Measurements from ENCODE around the gene TEAD2. TPM values are rescaled to one million over a fixed set of nuclear protein-coding genes. Genes with fewer than 3 reads are reported as not detected.

The TEAD2 gene
- total and polyA plus RNA-seq, 10 of the 15 experiments (the other 5 are each of a cell fraction or from before 2014, with no cell fraction given): 0.04 to 0.26 (median 0.11) TPM; not detected in 3

Small RNA genes within 50 kb of the gene (microRNA-seq; reads per million reads assigned to microRNA genes)
- not detected for gene MIR4324

Small RNA genes within 50 kb of the gene (small RNA-seq; reads per million reads assigned to genes)
- not detected for gene MIR4324

Other genes starting within 250 kb of the TEAD2 start
Only the 7 nearest of the 22 such genes appear.
- 0.16 and 0.23 TPM in 2 replicates for gene SLC6A16, start 37.2 kb downstream of the TEAD2 start, total RNA-seq (2014; rRNA removed)
- 0.23 and 0.36 TPM in 2 replicates for gene SLC6A16, start 37.2 kb downstream of the TEAD2 start, total RNA-seq (2014; rRNA removed; fragmentation: Illumina TruSeq; extraction: Trizol)
- 1.6 and 1.7 TPM in 2 replicates for gene SLC6A16, start 37.2 kb downstream of the TEAD2 start, total RNA-seq (2021)
- gene SLC6A16, start 37.2 kb downstream of the TEAD2 start, polyA plus RNA-seq (2011; rRNA removed): 2.4 and 3.2 TPM in 2 replicates
- gene SLC6A16, start 37.2 kb downstream of the TEAD2 start, polyA plus RNA-seq (2014; fragmentation: Illumina TruSeq; extraction: Trizol): 0.48 and 0.63 TPM in 2 replicates
- under 1 TPM; 0.51 to 0.98 TPM for gene SLC6A16, start 37.2 kb downstream of the TEAD2 start, polyA plus RNA-seq (2014; fragmentation: Nextera tagmentation; extraction: Ambion mirVana)
- 0.88 and 1.3 TPM in 2 replicates for gene SLC6A16, start 37.2 kb downstream of the TEAD2 start, polyA plus RNA-seq (2014; rRNA removed)
- under 1 TPM; 0.37 to 0.57 TPM for gene SLC6A16, start 37.2 kb downstream of the TEAD2 start, polyA plus RNA-seq (2016; fragmentation: Nextera tagmentation; extraction: Ambion mirVana)
- gene CD37, start 27.0 kb downstream of the TEAD2 start, total RNA-seq (2014; rRNA removed): 106 and 121 TPM in 2 replicates
- gene CD37, start 27.0 kb downstream of the TEAD2 start, total RNA-seq (2014; rRNA removed; fragmentation: Illumina TruSeq; extraction: Trizol): 142 and 155 TPM in 2 replicates
- gene CD37, start 27.0 kb downstream of the TEAD2 start, total RNA-seq (2021): 256 and 267 TPM in 2 replicates
- gene CD37, start 27.0 kb downstream of the TEAD2 start, polyA plus RNA-seq (2011; rRNA removed): 17.7 and 34.1 TPM in 2 replicates
- 243 and 359 TPM in 2 replicates for gene CD37, start 27.0 kb downstream of the TEAD2 start, polyA plus RNA-seq (2014; fragmentation: Illumina TruSeq; extraction: Trizol)
- 10 to 100 TPM; 46.7 to 48.0 TPM for gene CD37, start 27.0 kb downstream of the TEAD2 start, polyA plus RNA-seq (2014; fragmentation: Nextera tagmentation; extraction: Ambion mirVana)
- 161 and 178 TPM in 2 replicates for gene CD37, start 27.0 kb downstream of the TEAD2 start, polyA plus RNA-seq (2014; rRNA removed)
- 10 to 100 TPM; 88.5 to 93.9 TPM for gene CD37, start 27.0 kb downstream of the TEAD2 start, polyA plus RNA-seq (2016; fragmentation: Nextera tagmentation; extraction: Ambion mirVana)
- gene DKKL1, start 1.5 kb upstream of the TEAD2 start, total RNA-seq (2014; rRNA removed): not detected in 2 replicates
- not detected in 2 replicates for gene DKKL1, start 1.5 kb upstream of the TEAD2 start, total RNA-seq (2014; rRNA removed; fragmentation: Illumina TruSeq; extraction: Trizol)
- gene DKKL1, start 1.5 kb upstream of the TEAD2 start, total RNA-seq (2021): not detected in 2 replicates
- gene DKKL1, start 1.5 kb upstream of the TEAD2 start, polyA plus RNA-seq (2011; rRNA removed): not detected in 2 replicates
- not detected in 2 replicates for gene DKKL1, start 1.5 kb upstream of the TEAD2 start, polyA plus RNA-seq (2014; fragmentation: Illumina TruSeq; extraction: Trizol)
- gene DKKL1, start 1.5 kb upstream of the TEAD2 start, polyA plus RNA-seq (2014; fragmentation: Nextera tagmentation; extraction: Ambion mirVana): not detected
- gene DKKL1, start 1.5 kb upstream of the TEAD2 start, polyA plus RNA-seq (2014; rRNA removed): not detected in 2 replicates
- gene DKKL1, start 1.5 kb upstream of the TEAD2 start, polyA plus RNA-seq (2016; fragmentation: Nextera tagmentation; extraction: Ambion mirVana): not detected
- 0.16 TPM in 1 of 2 replicates, not detected in the other for gene KASH5, start 25.8 kb upstream of the TEAD2 start, total RNA-seq (2014; rRNA removed)
- gene KASH5, start 25.8 kb upstream of the TEAD2 start, total RNA-seq (2014; rRNA removed; fragmentation: Illumina TruSeq; extraction: Trizol): not detected in 2 replicates
- gene KASH5, start 25.8 kb upstream of the TEAD2 start, total RNA-seq (2021): 0.21 TPM in 1 of 2 replicates, not detected in the other
- 0.05 TPM in 1 of 2 replicates, not detected in the other for gene KASH5, start 25.8 kb upstream of the TEAD2 start, polyA plus RNA-seq (2011; rRNA removed)
- gene KASH5, start 25.8 kb upstream of the TEAD2 start, polyA plus RNA-seq (2014; fragmentation: Illumina TruSeq; extraction: Trizol): 0.03 TPM in 1 of 2 replicates, not detected in the other
- not detected for gene KASH5, start 25.8 kb upstream of the TEAD2 start, polyA plus RNA-seq (2014; fragmentation: Nextera tagmentation; extraction: Ambion mirVana)
- gene KASH5, start 25.8 kb upstream of the TEAD2 start, polyA plus RNA-seq (2014; rRNA removed): 0.04 and 0.06 TPM in 2 replicates
- not detected for gene KASH5, start 25.8 kb upstream of the TEAD2 start, polyA plus RNA-seq (2016; fragmentation: Nextera tagmentation; extraction: Ambion mirVana)
- gene PTH2, start 61.0 kb upstream of the TEAD2 start, total RNA-seq (2014; rRNA removed): not detected in 2 replicates
- gene PTH2, start 61.0 kb upstream of the TEAD2 start, total RNA-seq (2014; rRNA removed; fragmentation: Illumina TruSeq; extraction: Trizol): not detected in 2 replicates
- not detected in 2 replicates for gene PTH2, start 61.0 kb upstream of the TEAD2 start, total RNA-seq (2021)
- gene PTH2, start 61.0 kb upstream of the TEAD2 start, polyA plus RNA-seq (2011; rRNA removed): not detected in 2 replicates
- gene PTH2, start 61.0 kb upstream of the TEAD2 start, polyA plus RNA-seq (2014; fragmentation: Illumina TruSeq; extraction: Trizol): not detected in 2 replicates
- gene PTH2, start 61.0 kb upstream of the TEAD2 start, polyA plus RNA-seq (2014; fragmentation: Nextera tagmentation; extraction: Ambion mirVana): not detected
- gene PTH2, start 61.0 kb upstream of the TEAD2 start, polyA plus RNA-seq (2014; rRNA removed): not detected in 2 replicates
- not detected for gene PTH2, start 61.0 kb upstream of the TEAD2 start, polyA plus RNA-seq (2016; fragmentation: Nextera tagmentation; extraction: Ambion mirVana)
- not detected in 2 replicates for gene GFY, start 63.0 kb upstream of the TEAD2 start, total RNA-seq (2014; rRNA removed)
- not detected in 2 replicates for gene GFY, start 63.0 kb upstream of the TEAD2 start, total RNA-seq (2014; rRNA removed; fragmentation: Illumina TruSeq; extraction: Trizol)
- gene GFY, start 63.0 kb upstream of the TEAD2 start, total RNA-seq (2021): not detected in 2 replicates
- gene GFY, start 63.0 kb upstream of the TEAD2 start, polyA plus RNA-seq (2011; rRNA removed): 0.05 TPM in 1 of 2 replicates, not detected in the other
- not detected in 2 replicates for gene GFY, start 63.0 kb upstream of the TEAD2 start, polyA plus RNA-seq (2014; fragmentation: Illumina TruSeq; extraction: Trizol)
- not detected for gene GFY, start 63.0 kb upstream of the TEAD2 start, polyA plus RNA-seq (2014; fragmentation: Nextera tagmentation; extraction: Ambion mirVana)
- not detected in 2 replicates for gene GFY, start 63.0 kb upstream of the TEAD2 start, polyA plus RNA-seq (2014; rRNA removed)
- not detected for gene GFY, start 63.0 kb upstream of the TEAD2 start, polyA plus RNA-seq (2016; fragmentation: Nextera tagmentation; extraction: Ambion mirVana)
- not detected in 2 replicates for gene SLC17A7, start 79.1 kb upstream of the TEAD2 start, total RNA-seq (2014; rRNA removed)
- gene SLC17A7, start 79.1 kb upstream of the TEAD2 start, total RNA-seq (2014; rRNA removed; fragmentation: Illumina TruSeq; extraction: Trizol): not detected in 2 replicates
- 0.08 TPM in 2 replicates for gene SLC17A7, start 79.1 kb upstream of the TEAD2 start, total RNA-seq (2021)
- 0.23 and 0.24 TPM in 2 replicates for gene SLC17A7, start 79.1 kb upstream of the TEAD2 start, polyA plus RNA-seq (2011; rRNA removed)
- 0.03 and 0.06 TPM in 2 replicates for gene SLC17A7, start 79.1 kb upstream of the TEAD2 start, polyA plus RNA-seq (2014; fragmentation: Illumina TruSeq; extraction: Trizol)
- not detected for gene SLC17A7, start 79.1 kb upstream of the TEAD2 start, polyA plus RNA-seq (2014; fragmentation: Nextera tagmentation; extraction: Ambion mirVana)
- gene SLC17A7, start 79.1 kb upstream of the TEAD2 start, polyA plus RNA-seq (2014; rRNA removed): 0.04 TPM in 1 of 2 replicates, not detected in the other
- not detected for gene SLC17A7, start 79.1 kb upstream of the TEAD2 start, polyA plus RNA-seq (2016; fragmentation: Nextera tagmentation; extraction: Ambion mirVana)